HCT116 (cell line): ENCODE data around the gene ARSJ. TPM values are rescaled to one million over a fixed set of nuclear protein-coding genes. Genes with fewer than 3 reads are reported as not detected.

ENCODE experiments used
- ATAC-seq: fragments of 200-7000 bp; cut with Tn5 transposase; 2 replicates; pipeline ENCODE4 v1.9.1; 2020; ENCODE audit warnings: mild to moderate bottlenecking, moderate library complexity
- BruUV-seq: library from RNA; stranded (reverse); fragments of 400-500 nt; replicated peaks from 2 replicates; lab custom pipeline; 2021; lab: Mats Ljungman, UMichigan
- CTCF ChIA-PET: fragments of 300-600 bp; sonication (Branson Sonifier 250); formaldehyde crosslinking; loops from one replicate; lab custom pipeline; 2021; ENCODE audit warnings: antibody characterized with exemption; lab: Charles Lee
- POLR2A ChIA-PET: fragments of 300-600, 350-600 bp; sonication (Branson Sonifier 250); formaldehyde crosslinking; loops from one replicate; lab custom pipeline; 2021; ENCODE audit warnings: antibody characterized with exemption; lab: Charles Lee
- RAD21 ChIA-PET, 2 experiments: fragments of 300-600 bp; sonication (Branson Sonifier 250); formaldehyde crosslinking; loops; one replicate each; lab custom pipeline; 2023; ENCODE audit warnings: low total read pairs in 2 of 2; ENCODE audit not compliant: uncharacterized antibody in 2 of 2, unreplicated experiment in 2 of 2, low non-redundant PET in 1 of 2; lab: Charles Lee
- DNase-seq: peaks from one replicate; pipeline ENCODE4 v3.0.0-alpha.2; 2010; ENCODE audit warnings: low read depth, low spot score
- H2AFZ ChIP-seq: fragments of 200-600 bp; shearing (Covaris generic), sonication (generic); 2 replicates; pipeline ENCODE4 v1.6.1; 2017; ENCODE audit warnings: low read depth, mixed run types, mixed read lengths, antibody characterized with exemption, low read length; ENCODE audit not compliant: poor library complexity, severe bottlenecking
- H3K27ac ChIP-seq: 2 replicates; pipeline ENCODE4 v1.5.1; 2012; ENCODE audit warnings: low read depth, low read length
- H3K27me3 ChIP-seq: fragments of 200-600 bp; sonication (generic); 2 replicates; pipeline ENCODE4 v1.6.1; 2016; ENCODE audit warnings: mixed run types, low read length, mixed read lengths; ENCODE audit not compliant: insufficient read depth
- H3K36me3 ChIP-seq, 2 experiments: fragments of 200-500 bp in 1 of 2; fragments of 200-600 bp in 1 of 2; sonication (Bioruptor generic) in 1 of 2; sonication (generic) in 1 of 2; 2 replicates each; pipeline versions ENCODE4 v1.5.1 to v1.6.1; 2014 to 2016; ENCODE audit warnings: low read length in 2 of 2, inconsistent platforms in 1 of 2, mixed read lengths in 1 of 2, mixed run types in 1 of 2; ENCODE audit not compliant: insufficient read depth in 2 of 2, control insufficient read depth in 1 of 2
- H3K4me1 ChIP-seq, 2 experiments: fragments of 200-600 bp in 1 of 2; sonication (generic) in 1 of 2; 2 replicates each; pipeline versions ENCODE4 v1.5.1 to v1.6.1; 2012 to 2017; ENCODE audit warnings: low read length in 2 of 2, inconsistent platforms in 1 of 2, mild to moderate bottlenecking in 1 of 2, mixed read lengths in 1 of 2, mixed run types in 1 of 2, moderate library complexity in 1 of 2; ENCODE audit not compliant: insufficient read depth in 2 of 2, control insufficient read depth in 1 of 2
- H3K4me2 ChIP-seq: fragments of 200-600 bp; sonication (generic); 2 replicates; pipeline ENCODE4 v1.6.1; 2017; ENCODE audit warnings: mixed run types, low read length, mixed read lengths
- H3K4me3 ChIP-seq, 2 experiments: fragments of 200-600 bp in 1 of 2; sonication (generic) in 1 of 2; replicated peaks in 1 of 2; 2 replicates each; pipeline ENCODE4 v1.5.1; 2011 to 2016; ENCODE audit warnings: low read length in 2 of 2, control low read depth in 1 of 2, low read depth in 1 of 2, mild to moderate bottlenecking in 1 of 2, mixed read lengths in 1 of 2, mixed run types in 1 of 2
- H3K79me2 ChIP-seq: fragments of 200-600 bp; sonication (generic); 2 replicates; pipeline ENCODE4 v1.6.1; 2017; ENCODE audit warnings: mild to moderate bottlenecking, mixed run types, low read length, moderate library complexity, mixed read lengths; ENCODE audit not compliant: insufficient read depth
- H3K9ac ChIP-seq: fragments of 200-600 bp; sonication (generic); 2 replicates; pipeline ENCODE4 v1.6.1; 2016; ENCODE audit warnings: low read length, mixed read lengths
- H3K9me2 ChIP-seq: fragments of 200-600 bp; sonication (generic), shearing (Covaris generic); 2 replicates; pipeline ENCODE4 v1.6.1; 2017; ENCODE audit warnings: mixed run types, mild to moderate bottlenecking, moderate library complexity; ENCODE audit not compliant: insufficient read depth
- H3K9me3 ChIP-seq, 2 experiments: fragments of 200-500 bp in 1 of 2; fragments of 200-600 bp in 1 of 2; sonication (Bioruptor generic) in 1 of 2; sonication (generic) in 1 of 2; 2 replicates each; pipeline ENCODE4 v1.6.1; 2014 to 2017; ENCODE audit warnings: low read length in 2 of 2, mixed read lengths in 2 of 2, inconsistent platforms in 1 of 2, low read depth in 1 of 2, mild to moderate bottlenecking in 1 of 2, mixed run types in 1 of 2, moderate library complexity in 1 of 2; ENCODE audit not compliant: control insufficient read depth in 1 of 2, insufficient read depth in 1 of 2
- H4K20me1 ChIP-seq: fragments of 200-600 bp; sonication (generic), shearing (Covaris generic); 2 replicates; pipeline ENCODE4 v1.6.1; 2017; ENCODE audit warnings: mixed run types, mild to moderate bottlenecking, moderate library complexity; ENCODE audit not compliant: insufficient read depth
- EZH2 ChIP-seq: fragments of 200-600 bp; sonication (generic); IDR thresholded peaks from 2 replicates; pipeline ENCODE4 v1.6.1; 2017; ENCODE audit warnings: antibody characterized with exemption, mixed run types
- FOSL1 ChIP-seq: IDR thresholded peaks from 2 replicates; pipeline ENCODE4 v1.6.1; 2012; ENCODE audit warnings: low read depth
- POLR2A ChIP-seq: IDR thresholded peaks from 2 replicates; pipeline ENCODE4 v1.7.0; 2011; ENCODE audit warnings: borderline replicate concordance; ENCODE audit not compliant: insufficient read depth, insufficient read length; ENCODE audit errors: extremely low read depth
- POLR2AphosphoS5 ChIP-seq: IDR thresholded peaks from 2 replicates; pipeline ENCODE4 v1.6.1; 2011; ENCODE audit warnings: mild to moderate bottlenecking, low read depth, low read length, moderate library complexity
- SP1 ChIP-seq: IDR thresholded peaks from 2 replicates; pipeline ENCODE4 v1.6.1; 2012; ENCODE audit warnings: low read depth
- YY1 ChIP-seq: IDR thresholded peaks from 2 replicates; pipeline ENCODE4 v1.6.1; 2011; ENCODE audit warnings: low read length, low read depth, moderate library complexity, mild to moderate bottlenecking; ENCODE audit not compliant: insufficient replicate concordance; ENCODE audit errors: extremely low read depth
- ZNF274 ChIP-seq: fragments of 200-500 bp; sonication (Bioruptor generic); IDR thresholded peaks from 2 replicates; pipeline ENCODE4 v1.6.1; 2014; ENCODE audit warnings: mild to moderate bottlenecking, low read depth, low read length, inconsistent platforms
- intact Hi-C: fragments of 100-400 bp; cut with micrococcal nuclease; formaldehyde crosslinking; loops from 2 replicates; pipeline ENCODE4 v1.10.0; 2022
- total RNA-seq: library from RNA; stranded (reverse); gene quantifications from one replicate; pipeline ENCODE4 v1.2.1, GENCODE V29; 2021; ENCODE audit not compliant: unreplicated experiment
- TF ChIP-seq, protein P1 (sequence below): IDR thresholded peaks from 2 replicates; pipeline ENCODE4 v1.6.1; 2011; ENCODE audit warnings: mild to moderate bottlenecking, low read length, moderate library complexity; ENCODE audit not compliant: insufficient replicate concordance; ENCODE audit errors: extremely low read depth
- TF ChIP-seq, protein P2 (sequence below): IDR thresholded peaks from 2 replicates; pipeline ENCODE4 v1.6.1; 2012

ARSJ gene
- total RNA-seq, 1 experiment from 2014 or later: 2.3 TPM

DNA sequence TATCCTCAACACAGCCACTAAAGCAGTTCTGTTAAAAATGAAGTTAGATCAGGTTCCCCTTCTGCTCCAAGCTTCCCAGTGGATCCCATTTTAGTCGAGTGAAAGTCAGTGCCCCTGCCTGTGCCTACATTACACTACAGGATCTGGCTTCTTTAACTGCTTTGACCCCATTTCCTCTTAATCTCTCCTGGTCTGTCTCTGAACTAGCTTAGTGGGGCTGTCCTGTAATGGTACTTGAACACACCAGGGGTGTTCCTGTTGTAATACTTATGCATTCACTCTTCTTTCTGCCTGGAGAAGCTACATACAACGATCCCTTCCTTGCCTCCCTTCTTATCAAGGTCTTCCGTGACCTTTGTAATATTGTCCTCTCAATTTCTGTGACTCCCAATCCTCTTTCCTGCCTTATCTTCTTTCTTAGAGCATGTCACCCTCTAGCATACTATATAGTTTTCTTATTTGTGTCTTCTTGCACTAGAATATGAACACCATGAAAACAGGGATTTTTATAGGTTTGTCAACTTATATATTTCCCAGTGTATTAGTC, 16.7 kb downstream of the ARSJ start:
- Histone ChIP-seq H3K9me2 (no peaks in the 10 kb centered on the region), H3K9me3 (no peaks in the 10 kb centered on the region), H4K20me1 (no peaks in the 10 kb centered on the region), H3K79me2 (no peaks in the 10 kb centered on the region), H3K4me2 (no peak overlapping the region), H3K4me1 (peaks cover 24 to 37% of the 10 kb centered on the region in 2 experiments; a peak in 3 of 4 replicates), H2AFZ (no peak overlapping the region), H3K36me3 (no peaks in the 10 kb centered on the region), H3K27me3 (no peaks in the 10 kb centered on the region), H3K27ac (no peak overlapping the region), H3K9ac (no peak overlapping the region), H3K4me3 (no peak overlapping the region)
- ChIA-PET CTCF (no interaction called here), POLR2A (no interaction called here), RAD21 (no interaction called here)
- intact Hi-C loops: no loop called here
- BruUV-seq: no TSS peak
- no peak for ATAC-seq
- DNase-seq: no peak
- TF ChIP-seq POLR2AphosphoS5: no peak
- no peak for TF ChIP-seq POLR2A
- TF ChIP-seq FOSL1: no peak
- TF ChIP-seq YY1: no peak

DNA sequence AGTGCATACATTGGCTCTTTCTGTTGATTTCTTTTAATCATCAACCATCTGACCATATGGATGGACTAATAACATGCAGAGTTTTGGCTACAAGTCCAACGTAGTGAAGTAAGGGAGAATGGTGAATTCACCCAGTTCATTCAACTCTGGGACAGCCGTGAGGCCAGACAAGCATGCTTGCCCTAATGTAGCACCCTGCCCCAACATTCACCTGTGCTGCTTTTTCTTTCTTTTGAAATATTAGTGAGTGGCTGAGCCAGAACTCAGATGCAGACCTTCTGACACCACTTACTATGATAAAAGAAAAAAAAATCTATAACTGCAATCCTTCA, 17.5 kb downstream of the ARSJ start:
- ChIA-PET RAD21 (no interaction called here), POLR2A (no interaction called here), CTCF (no interaction called here)
- Histone ChIP-seq H4K20me1 (no peaks in the 10 kb centered on the region), H3K36me3 (no peaks in the 10 kb centered on the region), H3K4me2 (no peak overlapping the region), H3K79me2 (no peaks in the 10 kb centered on the region), H3K9me3 (no peaks in the 10 kb centered on the region), H3K4me1 (peaks cover 27 to 41% of the 10 kb centered on the region in 2 experiments; a peak in 3 of 4 replicates), H3K9ac (no peak overlapping the region), H3K9me2 (no peaks in the 10 kb centered on the region), H3K4me3 (no peak overlapping the region), H2AFZ (no peak overlapping the region), H3K27ac (no peak overlapping the region), H3K27me3 (no peaks in the 10 kb centered on the region)
- no peak for TF ChIP-seq EZH2
- no peak for TF ChIP-seq SP1
- TF ChIP-seq FOSL1: no peak
- TF ChIP-seq, protein P1, sequence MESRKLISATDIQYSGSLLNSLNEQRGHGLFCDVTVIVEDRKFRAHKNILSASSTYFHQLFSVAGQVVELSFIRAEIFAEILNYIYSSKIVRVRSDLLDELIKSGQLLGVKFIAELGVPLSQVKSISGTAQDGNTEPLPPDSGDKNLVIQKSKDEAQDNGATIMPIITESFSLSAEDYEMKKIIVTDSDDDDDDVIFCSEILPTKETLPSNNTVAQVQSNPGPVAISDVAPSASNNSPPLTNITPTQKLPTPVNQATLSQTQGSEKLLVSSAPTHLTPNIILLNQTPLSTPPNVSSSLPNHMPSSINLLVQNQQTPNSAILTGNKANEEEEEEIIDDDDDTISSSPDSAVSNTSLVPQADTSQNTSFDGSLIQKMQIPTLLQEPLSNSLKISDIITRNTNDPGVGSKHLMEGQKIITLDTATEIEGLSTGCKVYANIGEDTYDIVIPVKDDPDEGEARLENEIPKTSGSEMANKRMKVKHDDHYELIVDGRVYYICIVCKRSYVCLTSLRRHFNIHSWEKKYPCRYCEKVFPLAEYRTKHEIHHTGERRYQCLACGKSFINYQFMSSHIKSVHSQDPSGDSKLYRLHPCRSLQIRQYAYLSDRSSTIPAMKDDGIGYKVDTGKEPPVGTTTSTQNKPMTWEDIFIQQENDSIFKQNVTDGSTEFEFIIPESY: no peak
- TF ChIP-seq, protein P2, sequence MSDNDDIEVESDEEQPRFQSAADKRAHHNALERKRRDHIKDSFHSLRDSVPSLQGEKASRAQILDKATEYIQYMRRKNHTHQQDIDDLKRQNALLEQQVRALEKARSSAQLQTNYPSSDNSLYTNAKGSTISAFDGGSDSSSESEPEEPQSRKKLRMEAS: no peak
- TF ChIP-seq ZNF274: no peak
- DNase-seq (no peak), ATAC-seq (no peak)
- BruUV-seq: no TSS peak
- intact Hi-C loops: no loop called here
